HCT116 (cell line): Measurements from ENCODE around the gene POR. TPM values are rescaled to one million over a fixed set of nuclear protein-coding genes. Genes with fewer than 3 reads are reported as not detected.

ENCODE experiments used
- ATAC-seq: fragments of 200-7000 bp; cut with Tn5 transposase; 2 replicates; pipeline ENCODE4 v1.9.1; 2020; ENCODE audit warnings: mild to moderate bottlenecking, moderate library complexity
- BruUV-seq: library from RNA; stranded (reverse); fragments of 400-500 nt; replicated peaks from 2 replicates; lab custom pipeline; 2021; lab: Mats Ljungman, UMichigan
- CTCF ChIA-PET: fragments of 300-600 bp; sonication (Branson Sonifier 250); formaldehyde crosslinking; loops from one replicate; lab custom pipeline; 2021; ENCODE audit warnings: antibody characterized with exemption; lab: Charles Lee
- POLR2A ChIA-PET: fragments of 300-600, 350-600 bp; sonication (Branson Sonifier 250); formaldehyde crosslinking; loops from one replicate; lab custom pipeline; 2021; ENCODE audit warnings: antibody characterized with exemption; lab: Charles Lee
- RAD21 ChIA-PET, 2 experiments: fragments of 300-600 bp; sonication (Branson Sonifier 250); formaldehyde crosslinking; loops; one replicate each; lab custom pipeline; 2023; ENCODE audit warnings: low total read pairs in 2 of 2; ENCODE audit not compliant: uncharacterized antibody in 2 of 2, unreplicated experiment in 2 of 2, low non-redundant PET in 1 of 2; lab: Charles Lee
- DNase-seq: peaks from one replicate; pipeline ENCODE4 v3.0.0-alpha.2; 2010; ENCODE audit warnings: low read depth, low spot score
- H2AFZ ChIP-seq: fragments of 200-600 bp; shearing (Covaris generic), sonication (generic); 2 replicates; pipeline ENCODE4 v1.6.1; 2017; ENCODE audit warnings: low read depth, mixed run types, mixed read lengths, antibody characterized with exemption, low read length; ENCODE audit not compliant: poor library complexity, severe bottlenecking
- H3K27ac ChIP-seq: 2 replicates; pipeline ENCODE4 v1.5.1; 2012; ENCODE audit warnings: low read depth, low read length
- H3K27me3 ChIP-seq: fragments of 200-600 bp; sonication (generic); 2 replicates; pipeline ENCODE4 v1.6.1; 2016; ENCODE audit warnings: mixed run types, low read length, mixed read lengths; ENCODE audit not compliant: insufficient read depth
- H3K36me3 ChIP-seq, 2 experiments: fragments of 200-500 bp in 1 of 2; fragments of 200-600 bp in 1 of 2; sonication (Bioruptor generic) in 1 of 2; sonication (generic) in 1 of 2; 2 replicates each; pipeline versions ENCODE4 v1.5.1 to v1.6.1; 2014 to 2016; ENCODE audit warnings: low read length in 2 of 2, inconsistent platforms in 1 of 2, mixed read lengths in 1 of 2, mixed run types in 1 of 2; ENCODE audit not compliant: insufficient read depth in 2 of 2, control insufficient read depth in 1 of 2
- H3K4me1 ChIP-seq, 2 experiments: fragments of 200-600 bp in 1 of 2; sonication (generic) in 1 of 2; 2 replicates each; pipeline versions ENCODE4 v1.5.1 to v1.6.1; 2012 to 2017; ENCODE audit warnings: low read length in 2 of 2, inconsistent platforms in 1 of 2, mild to moderate bottlenecking in 1 of 2, mixed read lengths in 1 of 2, mixed run types in 1 of 2, moderate library complexity in 1 of 2; ENCODE audit not compliant: insufficient read depth in 2 of 2, control insufficient read depth in 1 of 2
- H3K4me2 ChIP-seq: fragments of 200-600 bp; sonication (generic); 2 replicates; pipeline ENCODE4 v1.6.1; 2017; ENCODE audit warnings: mixed run types, low read length, mixed read lengths
- H3K4me3 ChIP-seq, 2 experiments: fragments of 200-600 bp in 1 of 2; sonication (generic) in 1 of 2; replicated peaks in 1 of 2; 2 replicates each; pipeline ENCODE4 v1.5.1; 2011 to 2016; ENCODE audit warnings: low read length in 2 of 2, control low read depth in 1 of 2, low read depth in 1 of 2, mild to moderate bottlenecking in 1 of 2, mixed read lengths in 1 of 2, mixed run types in 1 of 2
- H3K79me2 ChIP-seq: fragments of 200-600 bp; sonication (generic); 2 replicates; pipeline ENCODE4 v1.6.1; 2017; ENCODE audit warnings: mild to moderate bottlenecking, mixed run types, low read length, moderate library complexity, mixed read lengths; ENCODE audit not compliant: insufficient read depth
- H3K9ac ChIP-seq: fragments of 200-600 bp; sonication (generic); 2 replicates; pipeline ENCODE4 v1.6.1; 2016; ENCODE audit warnings: low read length, mixed read lengths
- H3K9me2 ChIP-seq: fragments of 200-600 bp; sonication (generic), shearing (Covaris generic); 2 replicates; pipeline ENCODE4 v1.6.1; 2017; ENCODE audit warnings: mixed run types, mild to moderate bottlenecking, moderate library complexity; ENCODE audit not compliant: insufficient read depth
- H3K9me3 ChIP-seq, 2 experiments: fragments of 200-500 bp in 1 of 2; fragments of 200-600 bp in 1 of 2; sonication (Bioruptor generic) in 1 of 2; sonication (generic) in 1 of 2; 2 replicates each; pipeline ENCODE4 v1.6.1; 2014 to 2017; ENCODE audit warnings: low read length in 2 of 2, mixed read lengths in 2 of 2, inconsistent platforms in 1 of 2, low read depth in 1 of 2, mild to moderate bottlenecking in 1 of 2, mixed run types in 1 of 2, moderate library complexity in 1 of 2; ENCODE audit not compliant: control insufficient read depth in 1 of 2, insufficient read depth in 1 of 2
- H4K20me1 ChIP-seq: fragments of 200-600 bp; sonication (generic), shearing (Covaris generic); 2 replicates; pipeline ENCODE4 v1.6.1; 2017; ENCODE audit warnings: mixed run types, mild to moderate bottlenecking, moderate library complexity; ENCODE audit not compliant: insufficient read depth
- CBX3 ChIP-seq: IDR thresholded peaks from 2 replicates; pipeline ENCODE4 v1.6.1; 2012; ENCODE audit warnings: low read depth
- EGR1 ChIP-seq: IDR thresholded peaks from 2 replicates; pipeline ENCODE4 v1.6.1; 2012; ENCODE audit warnings: low read depth
- ELF1 ChIP-seq: IDR thresholded peaks from 2 replicates; pipeline ENCODE4 v1.6.1; 2012; ENCODE audit warnings: low read depth, borderline replicate concordance
- EZH2 ChIP-seq: fragments of 200-600 bp; sonication (generic); IDR thresholded peaks from 2 replicates; pipeline ENCODE4 v1.6.1; 2017; ENCODE audit warnings: antibody characterized with exemption, mixed run types
- EZH2phosphoT487 ChIP-seq: fragments of 200-600 bp; IDR thresholded peaks from 2 replicates; pipeline ENCODE4 v1.6.1; 2018; ENCODE audit warnings: antibody characterized with exemption, borderline replicate concordance
- FOSL1 ChIP-seq: IDR thresholded peaks from 2 replicates; pipeline ENCODE4 v1.6.1; 2012; ENCODE audit warnings: low read depth
- JUND ChIP-seq: IDR thresholded peaks from 2 replicates; pipeline ENCODE4 v1.6.1; 2012
- POLR2AphosphoS5 ChIP-seq: IDR thresholded peaks from 2 replicates; pipeline ENCODE4 v1.6.1; 2011; ENCODE audit warnings: mild to moderate bottlenecking, low read depth, low read length, moderate library complexity
- SIN3A ChIP-seq: IDR thresholded peaks from 2 replicates; pipeline ENCODE4 v1.6.1; 2012; ENCODE audit warnings: low read depth
- SP1 ChIP-seq: IDR thresholded peaks from 2 replicates; pipeline ENCODE4 v1.6.1; 2012; ENCODE audit warnings: low read depth
- SRF ChIP-seq: IDR thresholded peaks from 2 replicates; pipeline ENCODE4 v1.6.1; 2012; ENCODE audit warnings: low read depth
- YY1 ChIP-seq: IDR thresholded peaks from 2 replicates; pipeline ENCODE4 v1.6.1; 2011; ENCODE audit warnings: low read length, low read depth, moderate library complexity, mild to moderate bottlenecking; ENCODE audit not compliant: insufficient replicate concordance; ENCODE audit errors: extremely low read depth
- ZFX ChIP-seq: fragments of 450-650 bp; IDR thresholded peaks from 2 replicates; pipeline ENCODE4 v1.6.1; 2017
- ZNF274 ChIP-seq: fragments of 200-500 bp; sonication (Bioruptor generic); IDR thresholded peaks from 2 replicates; pipeline ENCODE4 v1.6.1; 2014; ENCODE audit warnings: mild to moderate bottlenecking, low read depth, low read length, inconsistent platforms
- intact Hi-C: fragments of 100-400 bp; cut with micrococcal nuclease; formaldehyde crosslinking; loops from 2 replicates; pipeline ENCODE4 v1.10.0; 2022
- total RNA-seq: library from RNA; stranded (reverse); gene quantifications from one replicate; pipeline ENCODE4 v1.2.1, GENCODE V29; 2021; ENCODE audit not compliant: unreplicated experiment
- TF ChIP-seq, protein P1 (sequence below), 3 experiments: fragments of 200-600 bp in 1 of 3; sonication (generic) in 1 of 3; IDR thresholded peaks in 2 of 3; conservative IDR thresholded peaks in 1 of 3; 2 replicates each; pipeline ENCODE4 v1.5.1; 2012 to 2017; ENCODE audit warnings: low read depth in 2 of 3, low read length in 2 of 3, antibody characterized with exemption in 1 of 3, borderline replicate concordance in 1 of 3, control low read depth in 1 of 3, mild to moderate bottlenecking in 1 of 3, mixed read lengths in 1 of 3, mixed run types in 1 of 3, moderate library complexity in 1 of 3; ENCODE audit not compliant: insufficient read depth in 1 of 3
- TF ChIP-seq, protein P2 (sequence below): IDR thresholded peaks from 2 replicates; pipeline ENCODE4 v1.6.1; 2011; ENCODE audit warnings: mild to moderate bottlenecking, low read length, moderate library complexity; ENCODE audit not compliant: insufficient replicate concordance; ENCODE audit errors: extremely low read depth
- TF ChIP-seq, protein P3 (sequence below): IDR thresholded peaks from 2 replicates; pipeline ENCODE4 v1.6.1; 2012

POR gene
- total RNA-seq, 1 experiment from 2014 or later = 120 TPM

DNA sequence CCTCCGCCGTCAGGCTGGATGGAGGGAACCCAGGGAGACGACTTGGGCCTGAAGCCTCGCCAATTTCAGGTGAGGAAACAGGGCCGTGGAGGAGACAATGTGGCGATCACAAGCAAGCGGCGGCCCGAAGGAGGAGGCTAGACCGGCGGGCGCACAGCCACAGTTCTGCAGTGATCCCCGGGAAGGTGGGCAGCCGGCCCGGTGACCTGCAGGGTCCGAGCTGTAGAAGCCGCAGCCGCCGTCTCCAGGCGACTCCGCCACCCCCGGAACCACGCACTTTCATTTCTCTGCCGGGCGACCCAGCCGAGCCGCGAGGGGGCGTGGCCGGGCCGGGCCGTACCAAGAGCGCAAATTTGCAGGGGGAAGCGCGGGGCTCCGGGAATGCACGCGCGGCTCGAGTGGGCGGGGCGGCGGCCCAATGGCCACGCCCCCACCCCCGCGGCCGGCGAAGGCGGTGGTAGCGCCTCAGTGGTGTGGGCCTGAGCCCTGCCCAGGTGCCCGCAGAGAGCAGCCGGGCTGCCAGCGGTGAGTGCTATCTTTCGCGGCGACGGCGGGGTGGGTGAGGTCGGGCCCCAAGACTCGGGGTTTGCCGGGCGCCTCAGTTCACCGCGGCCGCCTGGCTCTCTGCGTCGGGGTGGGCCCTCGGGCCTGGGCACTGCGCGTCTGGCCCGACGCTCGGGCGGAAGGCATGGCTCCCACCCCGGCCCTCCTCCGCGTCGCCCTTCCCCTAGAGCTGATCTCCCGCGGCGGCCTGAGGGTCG, at the start of gene POR (continued):
- TF ChIP-seq ZNF274 = no peak
- TF ChIP-seq ZFX = peak; percentile 81
- TF ChIP-seq EGR1 = peak; percentile 93
- TF ChIP-seq FOSL1 = 0 out of 2 replicates have a peak, but pooled peaks have one; percentile 15
- TF ChIP-seq CBX3 = peak; percentile 79; the same call in 1 of the 2 replicates
- no peak for TF ChIP-seq ELF1
- TF ChIP-seq SRF = no peak
- TF ChIP-seq SP1 = peak; percentile 99
- TF ChIP-seq, all 23 proteins: peak for 13

DNA sequence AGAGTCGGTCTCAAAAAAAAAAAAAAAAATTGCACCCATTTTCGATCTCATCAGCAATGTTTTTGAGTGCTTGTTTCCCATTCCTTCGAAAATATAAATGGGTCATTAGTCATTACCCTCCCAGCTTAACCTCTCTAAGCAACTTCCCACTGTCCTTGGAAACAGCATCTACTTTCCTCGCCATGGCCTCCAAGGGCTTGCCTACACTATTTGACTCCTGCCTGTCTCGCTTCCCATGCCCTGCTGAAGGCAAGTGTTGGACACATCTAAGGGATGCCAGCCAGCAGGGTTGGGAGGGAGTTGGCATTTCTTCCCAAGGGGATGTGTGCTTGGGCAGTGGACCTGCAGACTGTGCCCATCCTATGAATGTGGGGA, 48.9 kb upstream of the POR start:
- DNase-seq (no peak), ATAC-seq (peak; percentile 75)
- Histone ChIP-seq H3K9me3 (no peaks in the 10 kb centered on the region), H3K4me2 (peak overlapping the region; percentile 56), H3K27me3 (no peaks in the 10 kb centered on the region), H2AFZ (no peak overlapping the region), H3K27ac (no peak overlapping the region), H3K9me2 (no peaks in the 10 kb centered on the region), H3K36me3 (no peaks in the 10 kb centered on the region), H4K20me1 (no peaks in the 10 kb centered on the region), H3K9ac (no peak overlapping the region), H3K4me3 (no peak overlapping the region), H3K79me2 (no peaks in the 10 kb centered on the region), H3K4me1 (peaks cover 0 to 8% of the 10 kb centered on the region in 2 experiments; a peak in 2 of 4 replicates)
- TF ChIP-seq ELF1 (no peak), EZH2 (no peak), YY1 (no peak), SIN3A (no peak), FOSL1 (no peak), POLR2AphosphoS5 (no peak), EZH2phosphoT487 (no peak), SP1 (no peak), CBX3 (no peak), JUND (no peak)
- TF ChIP-seq, protein P1, sequence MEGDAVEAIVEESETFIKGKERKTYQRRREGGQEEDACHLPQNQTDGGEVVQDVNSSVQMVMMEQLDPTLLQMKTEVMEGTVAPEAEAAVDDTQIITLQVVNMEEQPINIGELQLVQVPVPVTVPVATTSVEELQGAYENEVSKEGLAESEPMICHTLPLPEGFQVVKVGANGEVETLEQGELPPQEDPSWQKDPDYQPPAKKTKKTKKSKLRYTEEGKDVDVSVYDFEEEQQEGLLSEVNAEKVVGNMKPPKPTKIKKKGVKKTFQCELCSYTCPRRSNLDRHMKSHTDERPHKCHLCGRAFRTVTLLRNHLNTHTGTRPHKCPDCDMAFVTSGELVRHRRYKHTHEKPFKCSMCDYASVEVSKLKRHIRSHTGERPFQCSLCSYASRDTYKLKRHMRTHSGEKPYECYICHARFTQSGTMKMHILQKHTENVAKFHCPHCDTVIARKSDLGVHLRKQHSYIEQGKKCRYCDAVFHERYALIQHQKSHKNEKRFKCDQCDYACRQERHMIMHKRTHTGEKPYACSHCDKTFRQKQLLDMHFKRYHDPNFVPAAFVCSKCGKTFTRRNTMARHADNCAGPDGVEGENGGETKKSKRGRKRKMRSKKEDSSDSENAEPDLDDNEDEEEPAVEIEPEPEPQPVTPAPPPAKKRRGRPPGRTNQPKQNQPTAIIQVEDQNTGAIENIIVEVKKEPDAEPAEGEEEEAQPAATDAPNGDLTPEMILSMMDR (IDR thresholded peaks at IDR 0.05 in 2 of 3, conservative IDR thresholded peaks at IDR 0.05 in 1 of 3; ENCODE audit: borderline replicate concordance in 1 of 3, insufficient read depth in 1 of 3, low read depth in 2 of 3, low read length in 2 of 3) = no peak
- TF ChIP-seq, protein P2, sequence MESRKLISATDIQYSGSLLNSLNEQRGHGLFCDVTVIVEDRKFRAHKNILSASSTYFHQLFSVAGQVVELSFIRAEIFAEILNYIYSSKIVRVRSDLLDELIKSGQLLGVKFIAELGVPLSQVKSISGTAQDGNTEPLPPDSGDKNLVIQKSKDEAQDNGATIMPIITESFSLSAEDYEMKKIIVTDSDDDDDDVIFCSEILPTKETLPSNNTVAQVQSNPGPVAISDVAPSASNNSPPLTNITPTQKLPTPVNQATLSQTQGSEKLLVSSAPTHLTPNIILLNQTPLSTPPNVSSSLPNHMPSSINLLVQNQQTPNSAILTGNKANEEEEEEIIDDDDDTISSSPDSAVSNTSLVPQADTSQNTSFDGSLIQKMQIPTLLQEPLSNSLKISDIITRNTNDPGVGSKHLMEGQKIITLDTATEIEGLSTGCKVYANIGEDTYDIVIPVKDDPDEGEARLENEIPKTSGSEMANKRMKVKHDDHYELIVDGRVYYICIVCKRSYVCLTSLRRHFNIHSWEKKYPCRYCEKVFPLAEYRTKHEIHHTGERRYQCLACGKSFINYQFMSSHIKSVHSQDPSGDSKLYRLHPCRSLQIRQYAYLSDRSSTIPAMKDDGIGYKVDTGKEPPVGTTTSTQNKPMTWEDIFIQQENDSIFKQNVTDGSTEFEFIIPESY = no peak
- TF ChIP-seq, protein P3, sequence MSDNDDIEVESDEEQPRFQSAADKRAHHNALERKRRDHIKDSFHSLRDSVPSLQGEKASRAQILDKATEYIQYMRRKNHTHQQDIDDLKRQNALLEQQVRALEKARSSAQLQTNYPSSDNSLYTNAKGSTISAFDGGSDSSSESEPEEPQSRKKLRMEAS = no peak
- ChIA-PET RAD21 (interaction anchor here (1.4 to 1.5 kb wide), 2 partner anchors 154 kb away, joined by 16 to 22 read pairs; no protein-coding TSS in a partner anchor), POLR2A (interaction anchor here (1.0 to 1.5 kb wide), 2 partner anchors 128 to 154 kb away, joined by 3 to 4 read pairs; no protein-coding TSS in a partner anchor), CTCF (interaction anchor here (0.7 to 3.6 kb wide), 8 partner anchors 8 to 155 kb away, joined by 3 to 72 read pairs (median 5); no protein-coding TSS in a partner anchor)
- no TSS peak for BruUV-seq
- intact Hi-C loops = loop anchor here (1.0 to 2.0 kb wide), 2 partner anchors 154 to 265 kb away; no protein-coding TSS in a partner anchor
